NCI-H446 treated with DMSO at 0.1 percent for 48 hours (cell line): Measurements from ENCODE around the gene CELF2.
"Not testable (repeated sequence)": the region's sequence is repeated elsewhere in the genome, so short reads cannot be mapped to it uniquely, and the experiment has no call there.

Experiments
- DNase-seq: peaks from one replicate; lab custom pipeline; 2025; lab: John Stamatoyannopoulos, UW

The CELF2 gene

GRCh38 chr10:11097686-11098085 lies 80.0 kb downstream of the CELF2 start:
- DNase-seq = no peak

- no peak for DNase-seq
These were observed 81.0 kb downstream of the CELF2 start for GRCh38 chr10:11098666-11099065.

- no peak for DNase-seq
These were observed 87.4 kb downstream of the CELF2 start for GRCh38 chr10:11104772-11105675.

- no peak for DNase-seq
These were observed 88.0 kb downstream of the CELF2 start for GRCh38 chr10:11105676-11106004.

GRCh38 chr10:11106621-11107374 lies 89.1 kb downstream of the CELF2 start:
- DNase-seq = no peak

- no peak for DNase-seq
These were observed 90.3 kb downstream of the CELF2 start for GRCh38 chr10:11107948-11108347.

- DNase-seq = no peak
These were observed 90.7 kb downstream of the CELF2 start for GRCh38 chr10:11108356-11108755.

- no peak for DNase-seq
These were observed 91.9 kb downstream of the CELF2 start for GRCh38 chr10:11109590-11109989.

GRCh38 chr10:11110539-11110938 lies 92.9 kb downstream of the CELF2 start:
- DNase-seq = no peak

GRCh38 chr10:11111490-11111889 lies 93.8 kb downstream of the CELF2 start:
- DNase-seq = no peak

GRCh38 chr10:11112718-11113117 lies 95.0 kb downstream of the CELF2 start:
- DNase-seq = no peak

GRCh38 chr10:11113156-11113555 lies 95.5 kb downstream of the CELF2 start:
- no peak for DNase-seq

- DNase-seq = no peak
These were observed 96.6 kb downstream of the CELF2 start for GRCh38 chr10:11114269-11114668.

- DNase-seq = no peak
These were observed 97.7 kb downstream of the CELF2 start for GRCh38 chr10:11115337-11115736.

- DNase-seq = no peak
These were observed 98.7 kb downstream of the CELF2 start for GRCh38 chr10:11116361-11116760.

GRCh38 chr10:11116817-11117216 lies 99.1 kb downstream of the CELF2 start:
- DNase-seq = no peak

- DNase-seq = no peak
These were observed 101.0 kb downstream of the CELF2 start for GRCh38 chr10:11118686-11119085.

- DNase-seq = no peak
These were observed 102.2 kb downstream of the CELF2 start for GRCh38 chr10:11119843-11120242.

- no peak for DNase-seq
These were observed 103.0 kb downstream of the CELF2 start for GRCh38 chr10:11120711-11121110.

- DNase-seq = not testable (repeated sequence)
These were observed 106.2 kb downstream of the CELF2 start for GRCh38 chr10:11123892-11124291.

GRCh38 chr10:11125004-11125403 lies 107.3 kb downstream of the CELF2 start:
- DNase-seq = no peak

GRCh38 chr10:11127017-11127416 lies 109.3 kb downstream of the CELF2 start:
- DNase-seq = not testable (repeated sequence)

GRCh38 chr10:11131112-11131639 lies 113.5 kb downstream of the CELF2 start:
- no peak for DNase-seq
